NCI-H128 (cell line): ENCODE measurements around the gene CAMK1.
A peak's percentile ranks its signal among the peaks of the same experiment; 100 is the strongest.

Experiments used
- DNase-seq: peaks from one replicate; lab custom pipeline; 2025; ENCODE audit not compliant: unreplicated experiment; lab: John Stamatoyannopoulos, UW

CAMK1 gene

GRCh38 chr3:9743548-9743947, 26.2 kb downstream of the CAMK1 start:
- no peak for DNase-seq

GRCh38 chr3:9742560-9742959, 27.2 kb downstream of the CAMK1 start:
- no peak for DNase-seq

- no peak for DNase-seq
Measured at GRCh38 chr3:9739181-9739580, 30.6 kb downstream of the CAMK1 start.

DNA sequence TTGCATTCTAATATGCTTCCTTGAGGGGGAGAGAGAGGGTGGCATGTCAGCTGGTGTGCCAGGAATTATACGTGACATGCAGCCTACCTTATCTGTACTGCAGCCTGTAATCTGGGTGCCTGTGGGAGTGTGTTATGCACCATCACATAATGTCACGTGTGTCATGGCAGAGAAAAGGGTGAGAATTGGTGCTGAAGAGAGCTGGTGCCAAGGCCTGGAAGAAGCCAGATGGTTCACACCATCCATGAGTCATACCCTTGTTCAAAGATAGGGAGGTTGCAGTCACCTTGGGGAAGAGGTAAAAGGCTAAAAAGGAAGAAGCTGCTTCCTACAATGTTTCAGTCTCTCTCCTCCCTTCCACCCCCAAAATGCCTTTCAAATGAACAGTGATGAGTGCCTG, 32.9 kb downstream of the CAMK1 start:
- DNase-seq: no peak

DNA sequence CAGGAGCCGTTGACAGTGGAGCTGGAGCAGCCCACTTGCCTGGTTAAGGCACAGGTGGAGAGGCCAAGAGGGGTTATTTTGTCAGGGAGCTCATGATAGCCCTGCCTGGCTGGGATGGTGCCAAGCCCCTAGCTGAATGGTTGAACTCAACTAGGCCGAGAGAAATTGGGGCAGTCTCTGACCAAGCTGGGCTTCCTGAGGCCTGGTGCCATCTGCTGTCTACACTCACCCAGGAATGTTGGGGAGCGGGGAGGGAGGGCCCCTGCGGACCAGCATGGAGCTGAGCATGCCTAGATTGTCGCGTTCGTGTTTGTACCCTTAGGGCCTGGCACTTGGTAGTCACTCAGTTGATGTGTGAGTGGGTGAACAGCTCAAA, 37.0 kb downstream of the CAMK1 start:
- DNase-seq: no peak

DNA sequence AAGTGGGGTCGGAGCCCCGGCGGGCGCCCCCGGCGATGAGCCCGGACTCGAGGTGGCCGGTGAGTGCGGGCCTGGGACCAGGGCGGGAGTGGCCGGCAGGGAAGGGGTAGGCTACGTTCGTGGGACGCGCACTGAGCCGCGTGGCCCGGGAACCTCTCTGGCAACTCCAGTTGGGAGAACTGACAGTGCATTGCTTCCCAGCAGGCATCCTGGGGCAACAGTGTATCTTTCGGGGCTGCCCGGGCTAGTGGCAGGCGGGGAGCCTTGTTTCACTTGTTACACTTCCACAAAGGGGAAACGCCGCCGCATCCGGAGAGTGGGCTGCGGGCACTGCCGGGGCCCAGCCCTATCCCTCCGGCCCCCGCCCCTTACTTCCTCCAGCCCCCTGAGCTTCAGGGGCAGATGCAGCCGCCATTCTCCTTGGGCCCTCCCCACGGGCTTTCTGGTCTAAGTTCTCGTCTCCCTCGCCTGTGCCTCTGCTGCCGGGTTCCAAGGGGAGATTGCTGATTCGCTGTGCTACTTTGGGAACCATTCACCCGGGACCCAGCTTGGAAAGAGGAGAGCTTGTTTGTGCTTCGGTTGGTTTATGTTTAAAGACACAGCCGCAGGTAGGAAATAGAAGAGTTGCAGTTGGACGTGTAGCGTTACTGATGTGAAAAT, 37.5 kb downstream of the CAMK1 start:
- DNase-seq: no peak

DNA sequence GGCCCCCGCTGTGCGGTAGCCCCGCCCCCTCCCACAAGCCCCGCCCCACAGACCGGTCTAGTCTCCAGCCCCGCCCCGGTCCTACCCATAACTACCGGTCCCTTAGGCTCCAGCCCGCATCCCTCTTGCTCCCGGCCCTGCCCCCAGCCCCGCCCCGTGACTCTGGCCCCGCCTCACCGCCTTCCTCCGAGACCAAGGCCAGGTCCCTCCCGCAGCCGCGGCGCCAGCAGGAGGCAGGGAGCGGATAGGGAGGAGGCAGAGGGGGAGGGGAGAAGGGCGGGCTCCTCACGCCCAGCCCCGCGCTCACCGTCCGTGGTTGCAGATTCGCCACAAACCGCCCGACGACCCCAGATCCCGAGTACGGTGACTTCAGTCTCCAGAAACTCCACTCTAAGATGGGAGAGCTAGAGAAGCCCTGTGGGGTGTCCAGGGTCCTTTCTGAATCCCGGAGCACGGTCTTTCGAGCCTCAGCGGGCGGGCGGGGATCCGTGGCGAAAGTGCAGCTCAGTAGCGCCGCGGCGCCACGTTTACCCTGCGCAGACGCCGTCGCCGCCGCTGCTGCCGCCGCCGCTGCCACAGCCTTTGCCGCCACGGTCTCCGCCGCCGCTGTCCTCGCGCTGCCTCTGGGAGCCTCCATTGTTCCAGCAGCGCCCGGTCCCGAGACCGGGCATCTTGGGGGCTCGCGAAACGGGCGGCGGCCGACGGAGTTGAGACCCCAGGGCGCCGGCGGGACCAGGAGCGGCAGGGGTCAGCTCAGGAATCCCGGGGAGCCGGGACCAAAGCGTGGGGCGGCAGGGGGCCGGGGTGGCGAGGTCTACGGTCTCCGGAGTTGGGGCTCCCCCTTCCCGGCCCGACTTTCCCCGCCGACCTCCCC, 38.3 kb downstream of the CAMK1 start, which contains the start of gene BRPF1:
Gene BRPF1, plus strand, starts transcription at position 530 of the 874 bp plus-strand sequence. CDS start 2,406 bp downstream, outside the sequence.
- DNase-seq: peak; percentile 81

DNA sequence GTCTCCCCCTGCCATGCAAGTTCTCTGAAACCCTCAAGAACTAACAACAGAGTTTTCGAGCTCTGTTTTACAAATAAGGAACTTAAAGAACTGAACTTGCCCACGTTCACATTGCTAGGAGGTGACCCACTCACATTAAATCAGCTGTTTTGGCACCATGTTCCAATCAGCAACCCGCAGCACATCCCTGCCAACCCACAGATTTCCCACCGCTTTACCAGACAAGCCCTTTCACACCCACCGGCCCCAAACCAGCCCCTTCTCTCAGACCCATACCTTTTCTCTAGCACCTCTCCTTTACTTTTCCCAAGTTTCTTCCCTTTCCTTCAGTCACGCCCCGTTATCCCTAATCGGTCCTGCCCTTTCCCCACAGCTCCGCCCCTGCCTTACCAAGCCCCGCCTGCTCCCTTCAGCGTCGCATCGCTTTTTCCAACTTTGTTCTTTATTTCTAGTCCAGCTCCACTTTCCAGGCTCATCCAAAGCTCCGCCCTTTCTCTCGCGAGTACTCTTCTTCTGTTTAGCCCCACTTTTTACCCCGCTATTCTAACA, 39.0 kb downstream of the CAMK1 start:
- DNase-seq: no peak

- no peak for DNase-seq
Measured at GRCh38 chr3:9729419-9729818, 40.3 kb downstream of the CAMK1 start.

DNA sequence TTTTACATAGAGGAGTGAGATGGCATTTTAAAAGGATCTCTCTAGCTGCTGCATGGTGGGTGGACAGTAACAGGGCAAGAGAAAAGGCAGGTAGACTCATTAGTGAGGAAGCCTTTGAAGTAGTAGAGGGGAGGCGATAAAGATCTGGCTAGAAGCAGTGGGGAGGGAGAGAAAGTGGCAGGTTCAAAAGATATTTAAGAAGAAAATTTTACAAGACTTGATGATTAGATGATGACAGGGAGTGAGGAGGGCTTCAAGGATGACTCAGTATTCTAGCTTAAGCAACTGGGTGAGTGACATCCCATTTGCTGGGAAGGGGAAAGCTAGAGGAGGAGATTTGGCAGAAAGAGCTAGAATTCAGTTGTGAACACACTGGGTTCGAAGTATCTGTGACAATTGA, 42.0 kb downstream of the CAMK1 start:
- no peak for DNase-seq

DNA sequence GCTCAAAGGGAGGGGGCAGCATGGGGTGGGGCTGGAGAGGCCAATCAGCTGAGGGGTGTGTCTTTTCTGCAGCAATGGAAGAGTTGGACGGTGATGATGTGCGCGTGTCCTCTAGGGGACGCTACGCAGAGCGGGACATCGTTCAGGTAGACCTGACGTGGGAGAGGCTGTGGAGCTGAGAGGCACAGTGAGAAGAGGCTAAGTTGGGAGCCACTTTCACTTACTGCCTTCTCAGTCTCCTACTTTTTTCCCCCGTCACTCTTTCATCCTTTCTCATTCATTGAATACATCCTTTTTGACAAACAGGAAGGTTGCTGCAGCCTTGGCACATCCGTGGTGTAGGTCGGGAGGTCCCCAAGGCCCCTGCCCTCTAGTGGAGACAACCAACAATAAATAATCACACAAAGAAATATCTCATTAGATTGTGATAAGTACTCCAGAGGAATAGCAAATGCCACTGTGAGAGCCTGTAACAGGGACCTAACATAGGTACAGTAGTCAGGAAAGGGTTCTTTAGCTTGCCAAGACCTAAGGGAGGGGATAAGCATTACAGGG, 42.6 kb downstream of the CAMK1 start:
- DNase-seq: no peak

DNA sequence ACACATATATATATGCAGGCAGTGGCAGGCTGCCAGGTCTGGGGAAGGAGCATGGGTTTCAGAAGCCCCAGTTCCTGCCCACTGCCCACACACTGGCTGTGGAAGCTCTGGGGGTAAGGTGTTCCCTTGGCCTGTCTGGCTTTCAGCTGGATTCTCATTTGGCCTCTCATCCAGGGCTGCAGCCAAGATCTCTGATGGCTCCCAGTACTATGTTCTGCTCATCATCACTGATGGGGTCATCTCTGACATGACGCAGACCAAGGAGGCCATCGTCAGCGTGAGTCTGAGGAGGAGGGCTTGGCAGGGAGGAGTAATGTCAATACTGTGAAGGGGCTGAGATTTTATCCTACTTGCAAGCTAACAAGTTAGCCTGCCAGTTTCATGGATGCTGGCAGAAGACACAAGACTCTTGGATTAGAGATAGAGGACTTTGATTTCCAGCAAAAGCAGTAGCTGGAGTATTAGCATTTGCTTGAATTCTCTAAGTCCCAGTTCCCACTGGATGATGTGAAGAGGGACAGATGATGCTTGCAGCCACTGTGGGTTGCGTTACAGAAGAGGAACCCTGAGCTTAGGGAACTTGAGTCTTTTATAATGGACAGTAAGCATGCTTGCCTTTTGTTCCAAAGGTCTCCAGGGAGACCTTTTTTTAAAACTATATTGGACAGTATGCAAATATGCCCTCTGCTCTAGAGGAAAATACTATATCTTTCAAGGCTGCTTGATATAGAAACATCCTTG, 43.8 kb downstream of the CAMK1 start:
- no peak for DNase-seq

DNA sequence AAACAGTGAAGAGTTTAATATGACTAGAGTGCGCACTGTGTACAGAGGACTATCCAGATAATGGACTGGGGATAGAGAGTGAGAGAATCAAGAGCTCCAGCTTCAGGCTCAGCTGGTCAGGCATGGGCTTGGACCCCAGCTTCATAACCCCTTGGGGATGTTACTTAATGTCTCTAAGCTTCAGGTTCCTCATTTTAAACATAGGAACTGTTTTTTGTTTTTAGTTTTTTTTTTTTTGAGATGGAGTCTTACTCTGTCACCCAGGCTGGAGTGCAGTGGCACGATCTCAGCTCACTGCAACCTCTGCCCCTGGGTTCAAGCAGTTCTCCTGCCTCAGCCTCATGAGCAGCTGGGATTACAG, 48.1 kb downstream of the CAMK1 start:
- no peak for DNase-seq

GRCh38 chr3:9721015-9721699, 48.6 kb downstream of the CAMK1 start:
- no peak for DNase-seq

GRCh38 chr3:9718118-9718517, 51.6 kb downstream of the CAMK1 start:
- no peak for DNase-seq

- no peak for DNase-seq
Measured at GRCh38 chr3:9717563-9717962, 52.2 kb downstream of the CAMK1 start.

GRCh38 chr3:9716801-9717555, 52.8 kb downstream of the CAMK1 start:
- DNase-seq: no peak

GRCh38 chr3:9715764-9716437, 53.8 kb downstream of the CAMK1 start:
- DNase-seq: no peak

DNA sequence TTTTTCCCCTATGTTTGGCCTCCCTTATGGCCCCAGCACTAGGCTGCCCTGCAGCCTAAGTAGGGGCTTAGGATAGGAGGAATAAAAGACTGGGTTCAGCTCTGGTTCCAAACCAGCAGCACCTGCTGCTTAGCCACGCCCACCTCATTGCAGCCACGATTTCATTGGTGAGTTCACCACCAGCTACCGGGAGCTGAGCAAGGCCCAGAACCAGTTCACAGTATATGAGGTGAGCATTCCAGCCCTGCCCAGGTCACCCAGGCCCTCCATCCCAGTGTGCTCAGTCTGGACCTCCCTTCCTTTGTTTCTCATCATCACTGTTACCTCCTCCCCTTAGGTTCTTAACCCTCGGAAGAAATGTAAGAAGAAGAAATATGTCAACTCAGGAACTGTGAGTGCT, 54.6 kb downstream of the CAMK1 start:
- no peak for DNase-seq
